Measurements from ENCODE around the gene BICRA. TPM values are rescaled to one million over a fixed set of nuclear protein-coding genes. Genes with fewer than 3 reads are reported as not detected.

Gene BICRA
- total and polyA plus RNA-seq, 2 of the 8 experiments (the other 6 are each of a cell fraction or from before 2014, with no cell fraction given) = 1.5 to 29.2 TPM

DNA sequence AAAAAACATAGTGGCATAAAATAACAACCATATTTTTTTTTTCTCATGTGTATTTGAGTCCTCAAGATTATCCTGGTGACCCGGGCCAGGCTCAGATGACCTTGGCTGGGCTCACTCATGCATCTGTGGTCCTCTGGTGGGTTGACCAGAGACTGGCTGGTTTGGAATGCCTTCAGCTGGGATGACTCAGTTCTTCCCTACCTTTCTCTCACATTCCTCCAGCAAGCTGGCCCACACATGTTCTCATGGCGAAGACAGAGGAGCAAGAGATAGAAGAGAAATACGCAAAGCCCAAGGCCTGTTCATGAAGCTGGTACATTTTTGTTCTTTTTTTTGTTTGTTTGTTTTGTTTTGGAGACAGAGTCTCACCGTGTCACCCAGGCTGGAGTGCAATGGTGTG lies 21.6 kb upstream of the BICRA start:
- no peak overlapping the region for H3K27ac ChIP-seq (ENCODE audit: low read depth, low read length)

More for the DNA sequence above, 21.6 kb upstream of the BICRA start:
- DNase-seq (ENCODE audit: low read depth in 1 of 2, low spot score in 2 of 2) (no peak), FAIRE-seq (no peak)
- Histone ChIP-seq H4K20me1 (replicated peaks in 1 of 2; ENCODE audit: control insufficient read depth in 1 of 2, insufficient read depth in 2 of 2, low read length in 2 of 2) (no peaks in the 10 kb centered on the region), H3K4me3 (ENCODE audit: extremely low read depth in 1 of 4, insufficient read depth in 2 of 4, low read depth in 3 of 4, low read length in 4 of 4) (no peak overlapping the region), H4K8ac (ENCODE audit: extremely low read depth, insufficient read depth, low read length) (no peak overlapping the region), H3K36me3 (ENCODE audit: control insufficient read depth in 2 of 4, insufficient read depth in 4 of 4, low read length in 3 of 4) (no peaks in the 10 kb centered on the region), H3K9me3 (ENCODE audit: insufficient read depth in 2 of 2, low read depth in 1 of 2, low read length in 1 of 2) (peaks cover 0 to 4% of the 10 kb centered on the region in 2 experiments; a peak in 1 of 4 replicates), H3K56ac (replicated peaks; ENCODE audit: insufficient read length, low read depth, low read length) (no peak overlapping the region), H2BK12ac (ENCODE audit: low read depth, low read length) (no peak overlapping the region), H3K79me1 (ENCODE audit: low read depth, low read length) (no peaks in the 10 kb centered on the region), H2BK20ac (ENCODE audit: low read length) (no peak overlapping the region), H3K23me2 (ENCODE audit: low read depth, low read length) (no peaks in the 10 kb centered on the region), H3K9ac (replicated peaks in 1 of 4; ENCODE audit: extremely low read depth in 1 of 4, low read depth in 3 of 4, low read length in 3 of 4) (no peak overlapping the region), H3K14ac (ENCODE audit: insufficient read length) (no peak overlapping the region), H2BK5ac (ENCODE audit: low read depth, low read length) (no peak overlapping the region), H2BK120ac (replicated peaks; ENCODE audit: low read depth, low read length) (no peak overlapping the region), H3K27me3 (replicated peaks in 1 of 4; ENCODE audit: control insufficient read depth in 3 of 4, extremely low read depth in 1 of 4, insufficient read depth in 3 of 4, low read length in 3 of 4) (no peaks in the 10 kb centered on the region), H3K79me2 (ENCODE audit: control insufficient read depth in 1 of 2, insufficient read depth in 2 of 2, low read length in 2 of 2) (no peaks in the 10 kb centered on the region), H3K4ac (replicated peaks; ENCODE audit: insufficient read length, low read depth, low read length) (no peak overlapping the region), H3K4me2 (ENCODE audit: insufficient read depth in 1 of 2, low read depth in 2 of 2, low read length in 2 of 2) (no peak overlapping the region), H2AK5ac (ENCODE audit: low read depth, low read length) (no peak overlapping the region), H2BK15ac (ENCODE audit: low read length) (no peak overlapping the region), H2AFZ (ENCODE audit: low read length) (no peak overlapping the region), H3K18ac (ENCODE audit: extremely low read depth, low read length) (no peak overlapping the region), H3K4me1 (replicated peaks in 1 of 4; ENCODE audit: control insufficient read depth in 3 of 4, insufficient read depth in 4 of 4, low read length in 3 of 4) (no peaks in the 10 kb centered on the region), H3K23ac (ENCODE audit: insufficient read length) (no peak overlapping the region), H4K5ac (ENCODE audit: insufficient read length, low read depth, low read length) (no peak overlapping the region), H4K91ac (replicated peaks; ENCODE audit: insufficient read length, low read length) (no peak overlapping the region)
- ChIA-PET CTCF (ENCODE audit: partially characterized antibody) (interaction anchor here (0.6 to 2.6 kb wide), 5 partner anchors 9 to 119 kb away, joined by 4 to 8 read pairs (median 5); no protein-coding TSS in a partner anchor), POLR2A (ENCODE audit: partially characterized antibody) (interaction anchor here (0.6 to 3.3 kb wide), 4 partner anchors 10 to 56 kb away, joined by 3 to 18 read pairs (median 4); no protein-coding TSS in a partner anchor)
- 96% methylated on average over 4 of the region's 4 CpGs; no CpG with 5 or more reads in 1 of the 2 experiments for WGBS, 2 experiments (ENCODE audit: extremely low coverage in 1 of 2, insufficient coverage in 1 of 2, insufficient read length in 1 of 2, insufficient replicate concordance in 2 of 2, low coverage in 1 of 2, low lambda C conversion rate in 2 of 2, missing lambda C conversion rate in 1 of 2)

All from H1 (cell line).